Left lobe of liver (tissue), 2 donors: Measurements from ENCODE around the gene NLRP8. TPM values are rescaled to one million over a fixed set of nuclear protein-coding genes. Genes with fewer than 3 reads are reported as not detected.
"Not testable (repeated sequence)": the region's sequence is repeated elsewhere in the genome, so short reads cannot be mapped to it uniquely, and the experiment has no call there.

ENCODE experiments used
- ATAC-seq: fragments of 200-7000 bp; cut with Tn5 transposase; one replicate; pipeline ENCODE4 v1.9.1; 2020; ENCODE audit warnings: mild to moderate bottlenecking, moderate library complexity
- DNase-seq: peaks from one replicate; pipeline ENCODE4 v3.0.0-alpha.2; 2020; ENCODE audit warnings: low spot score
- total RNA-seq: library from RNA; stranded (reverse); gene quantifications from one replicate; pipeline ENCODE4 v1.2.1, GENCODE V29; 2021
- donor health status: DM: no; HTN: no; CAD: no; lungs with moderate emphysema.
- donor health status: DM: no; HTN: yes; CAD: no.

Gene NLRP8
- total RNA-seq, 1 donor from 2014 or later: not detected

- no peak for ATAC-seq
- no peak for DNase-seq
Observed at GRCh38 chr19:55962186-55962585, 14.6 kb downstream of the NLRP8 start.

- DNase-seq (no peak), ATAC-seq (no peak)
Observed at GRCh38 chr19:55973982-55974381, 26.4 kb downstream of the NLRP8 start.

GRCh38 chr19:55980415-55980814 is 32.8 kb downstream of the NLRP8 start:
- ATAC-seq (no peak), DNase-seq (no peak)

DNA sequence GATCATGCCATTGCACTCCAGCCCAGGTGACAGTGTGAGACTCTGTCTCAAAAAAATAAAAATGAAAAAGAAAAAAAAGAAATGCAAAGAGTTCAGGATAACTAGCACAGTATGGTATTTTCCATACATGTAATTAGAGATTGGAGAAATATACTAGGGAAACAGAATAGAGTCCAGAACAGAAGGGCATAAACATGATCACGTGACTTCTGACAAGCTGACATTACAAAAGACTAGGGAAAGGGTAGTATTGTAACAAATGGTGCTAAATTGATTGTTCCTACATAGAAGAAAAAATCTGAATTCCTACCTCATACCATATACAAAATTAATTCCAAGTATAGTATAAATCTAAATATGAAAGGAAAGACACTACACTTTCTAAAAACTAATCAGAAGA is 37.6 kb downstream of the NLRP8 start:
- ATAC-seq (no peak), DNase-seq (no peak)

DNA sequence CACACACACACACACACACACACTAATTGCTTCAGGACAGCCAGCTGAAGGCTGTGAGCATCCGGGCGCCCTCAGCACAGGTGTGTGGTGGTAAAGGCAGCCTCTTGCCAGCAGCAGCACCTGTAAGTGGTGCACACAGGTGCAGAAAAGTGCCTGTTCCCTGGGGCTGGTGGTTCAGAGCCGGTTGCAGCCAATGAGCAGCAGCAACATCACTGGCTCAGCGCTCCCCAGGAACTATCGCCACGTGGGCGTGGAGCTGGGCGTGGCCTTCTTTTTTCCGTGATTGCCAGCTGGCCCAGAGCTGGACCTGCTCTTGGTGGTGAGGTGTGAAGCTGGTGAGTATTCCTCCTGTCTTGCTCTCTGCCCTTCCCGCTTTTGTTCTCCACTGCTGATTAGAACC is 38.9 kb downstream of the NLRP8 start, which contains the start of gene NLRP5:
TSS of gene NLRP5 (plus strand) at position 289 of the 400 bp plus-strand sequence.
- no peak for DNase-seq
- ATAC-seq: no peak

DNA sequence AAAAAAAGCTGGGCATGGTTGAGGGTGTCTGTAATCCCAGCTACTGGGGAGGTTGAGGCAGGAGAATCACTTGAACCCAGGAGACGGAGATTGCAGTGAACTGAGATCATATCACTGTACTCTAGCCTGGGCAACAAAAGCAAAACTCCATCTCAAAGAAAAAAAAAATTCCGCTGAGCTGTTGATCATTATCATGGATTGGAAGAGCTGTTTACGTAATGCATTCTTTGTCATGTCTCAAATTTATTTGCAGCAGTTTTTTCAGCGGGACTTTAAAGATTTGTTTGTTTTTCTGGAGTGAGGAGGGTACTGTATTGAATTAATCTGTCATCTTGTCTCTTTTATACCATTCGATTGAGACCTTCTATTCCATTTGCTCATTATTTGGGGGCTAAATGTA is 43.2 kb downstream of the NLRP8 start:
- ATAC-seq (no peak), DNase-seq (no peak)

DNA sequence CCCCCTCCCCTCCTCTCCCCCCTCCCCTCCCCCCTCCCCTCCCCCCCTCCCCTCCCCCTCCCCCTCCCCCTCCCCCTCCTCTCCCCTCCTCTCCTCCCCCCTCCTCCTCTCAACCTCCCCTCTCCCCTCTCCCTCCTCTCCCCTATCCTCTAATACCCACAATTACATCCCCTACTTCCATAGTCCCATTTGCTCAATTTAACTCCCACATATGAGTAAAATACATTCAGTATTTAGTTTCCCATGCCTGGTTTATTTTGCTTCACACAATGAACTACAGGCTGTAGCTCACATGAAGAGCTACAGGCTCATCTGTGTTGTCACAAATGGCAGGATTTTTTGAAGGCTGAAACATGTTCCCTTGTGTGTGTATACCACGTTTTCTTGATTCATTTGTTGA is 45.9 kb downstream of the NLRP8 start:
- no peak for ATAC-seq

GRCh38 chr19:56014765-56015164 is 67.1 kb downstream of the NLRP8 start:
- ATAC-seq (no peak), DNase-seq (no peak)

More for the DNA sequence above, 45.9 kb downstream of the NLRP8 start:
- no peak for DNase-seq

DNA sequence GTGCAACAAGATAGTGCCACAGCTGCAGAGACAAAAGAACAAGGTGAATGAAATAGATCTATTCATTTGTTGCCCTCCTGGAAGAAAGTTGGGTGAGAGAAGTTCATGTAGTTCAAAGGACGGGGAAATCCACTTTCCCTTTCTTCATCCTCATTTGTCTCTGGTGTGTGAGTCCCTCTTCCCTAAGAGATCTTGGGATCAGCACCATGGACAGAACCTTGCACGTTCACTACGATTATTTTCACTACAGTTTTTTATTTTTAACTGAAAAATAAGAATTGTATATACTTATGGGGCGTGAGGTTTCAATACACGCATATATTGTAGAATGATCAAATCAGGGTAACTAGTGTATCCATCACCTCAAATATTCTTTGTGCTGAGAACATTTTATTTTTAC is 68.1 kb downstream of the NLRP8 start:
- no peak for ATAC-seq

GRCh38 chr19:56019325-56019724 is 71.7 kb downstream of the NLRP8 start:
- ATAC-seq, DNase-seq: not testable (repeated sequence)

More for the DNA sequence above, 68.1 kb downstream of the NLRP8 start:
- DNase-seq: no peak

GRCh38 chr19:56020355-56020975 is 72.8 kb downstream of the NLRP8 start:
- ATAC-seq, DNase-seq: not testable (repeated sequence)

GRCh38 chr19:56026769-56027168 is 79.1 kb downstream of the NLRP8 start:
- ATAC-seq (no peak), DNase-seq (no peak)

Other genes with a start within 250 kb of the NLRP8 start
- gene NLRP9, start 209.4 kb upstream of the NLRP8 start, total RNA-seq: not detected
- 1.0 TPM for gene RFPL4A, start 188.7 kb upstream of the NLRP8 start, total RNA-seq
- gene RFPL4AL1, start 178.7 kb upstream of the NLRP8 start, total RNA-seq: not detected
- 0.30 TPM for gene NLRP11, start 115.8 kb upstream of the NLRP8 start, total RNA-seq
- gene NLRP4, start 111.3 kb upstream of the NLRP8 start, total RNA-seq: not detected
- not detected for gene NLRP13, start 15.5 kb upstream of the NLRP8 start, total RNA-seq
- not detected for gene NLRP5, start 38.9 kb downstream of the NLRP8 start, total RNA-seq
- gene ZNF787, start 173.5 kb downstream of the NLRP8 start, total RNA-seq: 29.0 TPM
- gene ZNF444, start 193.5 kb downstream of the NLRP8 start, total RNA-seq: 58.5 TPM
- gene GALP, start 228.2 kb downstream of the NLRP8 start, total RNA-seq: not detected
- gene ZSCAN5B, start 250.0 kb downstream of the NLRP8 start, total RNA-seq: not detected